ENCODE measurements around the gene HDAC4. TPM values are rescaled to one million over a fixed set of nuclear protein-coding genes. Genes with fewer than 3 reads are reported as not detected.

The HDAC4 gene
- total and polyA plus RNA-seq, 9 of the 15 experiments (the other 6 are each of a cell fraction or from before 2014, with no cell fraction given), result 0.11 to 20.2 (median 4.0) TPM

DNA sequence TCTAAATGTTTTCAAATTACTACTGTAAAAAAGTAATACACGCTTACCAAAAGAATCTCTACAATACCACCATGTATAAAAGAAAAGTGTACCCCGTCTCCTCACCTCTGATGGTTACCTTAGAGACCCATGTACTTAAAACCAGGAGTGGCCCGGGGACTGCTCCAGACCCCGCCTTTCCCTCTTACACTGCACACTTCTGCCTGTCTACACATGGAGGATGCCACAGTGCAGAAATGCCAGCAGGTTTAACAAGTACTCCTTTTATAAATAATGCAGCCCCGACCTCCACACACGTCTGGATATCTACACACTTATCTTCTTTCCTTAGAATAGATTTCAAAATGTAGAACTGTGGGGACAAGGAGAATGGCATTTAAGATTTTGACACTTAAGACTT lies 5.3 kb downstream of the HDAC4 start (continued):
- TF ChIP-seq NR2C2 (CRISPR knock-in tag; IDR thresholded peaks at IDR 0.05) (no peak), NR2C2 (tag; IDR thresholded peaks at IDR 0.05) (no peak), TSC22D4 (tag; IDR thresholded peaks at IDR 0.05) (no peak), NBN (IDR thresholded peaks at IDR 0.05; ENCODE audit: low read depth) (no peak), RAD51 (IDR thresholded peaks at IDR 0.05; ENCODE audit: borderline replicate concordance, low read depth) (no peak), DNMT1 (IDR thresholded peaks at IDR 0.05) (no peak), ZC3H11A (IDR thresholded peaks at IDR 0.05; ENCODE audit: low read depth, low read length) (no peak), U2AF2 (optimal IDR thresholded peaks at IDR 0.05; ENCODE audit: low read depth, low read length) (no peak), ZNF551 (CRISPR knock-in tag; IDR thresholded peaks at IDR 0.05) (no peak), SRSF1 (IDR thresholded peaks at IDR 0.05; ENCODE audit: low read depth, low read length) (no peak), PPARD (CRISPR knock-in tag; IDR thresholded peaks at IDR 0.05) (no peak)
- TF ChIP-seq, protein P1, sequence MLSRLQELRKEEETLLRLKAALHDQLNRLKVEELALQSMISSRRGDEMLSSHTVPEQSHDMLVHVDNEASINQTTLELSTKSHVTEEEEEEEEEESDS (CRISPR knock-in tag; IDR thresholded peaks at IDR 0.05), result no peak
- TF ChIP-seq, protein P2, sequence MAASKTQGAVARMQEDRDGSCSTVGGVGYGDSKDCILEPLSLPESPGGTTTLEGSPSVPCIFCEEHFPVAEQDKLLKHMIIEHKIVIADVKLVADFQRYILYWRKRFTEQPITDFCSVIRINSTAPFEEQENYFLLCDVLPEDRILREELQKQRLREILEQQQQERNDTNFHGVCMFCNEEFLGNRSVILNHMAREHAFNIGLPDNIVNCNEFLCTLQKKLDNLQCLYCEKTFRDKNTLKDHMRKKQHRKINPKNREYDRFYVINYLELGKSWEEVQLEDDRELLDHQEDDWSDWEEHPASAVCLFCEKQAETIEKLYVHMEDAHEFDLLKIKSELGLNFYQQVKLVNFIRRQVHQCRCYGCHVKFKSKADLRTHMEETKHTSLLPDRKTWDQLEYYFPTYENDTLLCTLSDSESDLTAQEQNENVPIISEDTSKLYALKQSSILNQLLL (CRISPR knock-in tag; IDR thresholded peaks at IDR 0.05; ENCODE audit: borderline replicate concordance), result no peak
- TF ChIP-seq, protein P3, sequence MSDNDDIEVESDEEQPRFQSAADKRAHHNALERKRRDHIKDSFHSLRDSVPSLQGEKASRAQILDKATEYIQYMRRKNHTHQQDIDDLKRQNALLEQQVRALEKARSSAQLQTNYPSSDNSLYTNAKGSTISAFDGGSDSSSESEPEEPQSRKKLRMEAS (CRISPR knock-in tag; IDR thresholded peaks at IDR 0.05), result no peak
